Adrenal gland (tissue), 12 donors: ENCODE results near the gene P2RY2. TPM values are rescaled to one million over a fixed set of nuclear protein-coding genes. Genes with fewer than 3 reads are reported as not detected.

Source experiments
- DNase-seq, 7 donors: peaks; one replicate each; pipeline ENCODE4 v3.0.0-alpha.2; 2019 to 2020
- H3K27ac ChIP-seq, 5 donors: fragments of 200-600 bp; sonication (generic) in 4 of 5; 1 replicate in 3 of 5; 2 replicates in 2 of 5; pipeline versions ENCODE4 v1.5.1 to v1.8.0; 2016 to 2020; ENCODE audit warnings: mild to moderate bottlenecking in 1 of 5
- H3K27me3 ChIP-seq: fragments of 200-600 bp; 2 replicates; pipeline ENCODE4 v1.8.0; 2021
- H3K36me3 ChIP-seq, 2 donors: fragments of 200-600 bp; replicated peaks in 1 of 2; 1 replicate in 1 of 2; 2 replicates in 1 of 2; pipeline versions ENCODE4 v1.5.1 to v1.8.0; 2018 to 2022
- H3K4me1 ChIP-seq, 2 donors: fragments of 200-600 bp; replicated peaks in 1 of 2; 1 replicate in 1 of 2; 2 replicates in 1 of 2; pipeline versions ENCODE4 v1.5.1 to v1.8.0; 2018 to 2021
- H3K4me3 ChIP-seq, 4 donors: fragments of 200-600 bp; sonication (generic) in 3 of 4; one replicate each; pipeline ENCODE4 v1.5.1; 2016 to 2018
- H3K9me3 ChIP-seq, 3 donors: fragments of 200-600 bp; sonication (generic) in 1 of 3; replicated peaks in 1 of 3; 1 replicate in 2 of 3; 2 replicates in 1 of 3; pipeline versions ENCODE4 v1.5.1 to v1.8.0; 2016 to 2021
- POLR2A ChIP-seq, 2 donors: fragments of 450-650 bp; IDR thresholded peaks; one replicate each; pipeline ENCODE4 v1.6.1; 2017; ENCODE audit warnings: antibody characterized with exemption in 2 of 2, mild to moderate bottlenecking in 2 of 2, moderate library complexity in 1 of 2
- WGBS, 4 donors: extraction: QIAGEN DNeasy Blood & Tissue Kit in 2 of 4; methylation state at CpG; one replicate each; pipeline versions ENCODE4 v1.1.5 to v1.1.7; 2013 to 2017; 5-methylcytosine and 5-hydroxymethylcytosine counted together
- intact Hi-C, 2 donors: fragments of 100-400 bp; cut with DNase I; formaldehyde crosslinking; loops; one replicate each; pipeline versions ENCODE4 v1.14.1 to v1.15.0; 2022 to 2023
- polyA plus RNA-seq, 3 donors: library from polyadenylated mRNA; stranded (reverse); fragments of 200-250 nt in 2 of 3; fragments of 350-450 nt in 1 of 3; fragmentation: Illumina TruSeq in 1 of 3; extraction: RNeasy Lipid Tissue Mini Kit (QIAGEN cat#74804) in 1 of 3; gene quantifications; one replicate each; pipeline ENCODE4 v1.2.3, GENCODE V29; 2013 to 2014
- total RNA-seq, 9 donors: library from RNA; depleted of rRNA in 4 of 9; stranded (reverse); fragments of >200 nt in 4 of 9; fragments of 120-200 nt in 1 of 9; fragmentation: NEBNext Ultra II Directional in 1 of 9; extraction: Animal tissue kit (Norgen Biotek cat#: 25700) in 1 of 9; gene quantifications; one replicate each; pipeline versions ENCODE4 v1.1.0 to v1.2.4, GENCODE V29; 2013 to 2023
- TF ChIP-seq, protein P1 (sequence below), 6 experiments: fragments of 450-650 bp in 4 of 6; fragments of 200-600 bp in 2 of 6; sonication (generic) in 1 of 6; IDR thresholded peaks; 1 replicate in 5 of 6; 2 replicates in 1 of 6; pipeline versions ENCODE4 v1.5.1 to v1.8.0; 2016 to 2021; ENCODE audit warnings: antibody characterized with exemption in 6 of 6, mild to moderate bottlenecking in 2 of 6, moderate library complexity in 1 of 6
- donor health status: healthy with polysubstance abuse.
- donor health status: Bipolar disorder and iron deficiency.
- donor health status: DM: yes; HTN: yes; CAD: no.
- donor health status: DM: no; HTN: no; CAD: no.
- donor health status: DM: no; HTN: no; CAD: no.
- donor health status: DM: yes; HTN: yes; CAD: no.

Gene P2RY2
- total and polyA plus RNA-seq, 12 donors, result 1.3 to 51.6 (median 7.6) TPM

GRCh38 chr11:73217810-73218105 lies 323 bp upstream of the P2RY2 start:
- TF ChIP-seq POLR2A (IDR thresholded peaks at IDR 0.05), result no peak
- TF ChIP-seq, protein P1, sequence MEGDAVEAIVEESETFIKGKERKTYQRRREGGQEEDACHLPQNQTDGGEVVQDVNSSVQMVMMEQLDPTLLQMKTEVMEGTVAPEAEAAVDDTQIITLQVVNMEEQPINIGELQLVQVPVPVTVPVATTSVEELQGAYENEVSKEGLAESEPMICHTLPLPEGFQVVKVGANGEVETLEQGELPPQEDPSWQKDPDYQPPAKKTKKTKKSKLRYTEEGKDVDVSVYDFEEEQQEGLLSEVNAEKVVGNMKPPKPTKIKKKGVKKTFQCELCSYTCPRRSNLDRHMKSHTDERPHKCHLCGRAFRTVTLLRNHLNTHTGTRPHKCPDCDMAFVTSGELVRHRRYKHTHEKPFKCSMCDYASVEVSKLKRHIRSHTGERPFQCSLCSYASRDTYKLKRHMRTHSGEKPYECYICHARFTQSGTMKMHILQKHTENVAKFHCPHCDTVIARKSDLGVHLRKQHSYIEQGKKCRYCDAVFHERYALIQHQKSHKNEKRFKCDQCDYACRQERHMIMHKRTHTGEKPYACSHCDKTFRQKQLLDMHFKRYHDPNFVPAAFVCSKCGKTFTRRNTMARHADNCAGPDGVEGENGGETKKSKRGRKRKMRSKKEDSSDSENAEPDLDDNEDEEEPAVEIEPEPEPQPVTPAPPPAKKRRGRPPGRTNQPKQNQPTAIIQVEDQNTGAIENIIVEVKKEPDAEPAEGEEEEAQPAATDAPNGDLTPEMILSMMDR (IDR thresholded peaks at IDR 0.05), result no peak
- peaks cover 12 to 30% of the 10 kb centered on the region in 2 donors for H3K4me1 ChIP-seq
- H3K4me3 ChIP-seq, result peak overlapping the region in 2 of 4 donors; percentile 38 to 62
- no peaks in the 10 kb centered on the region for H3K9me3 ChIP-seq
- no peaks in the 10 kb centered on the region for H3K27me3 ChIP-seq
- no peaks in the 10 kb centered on the region for H3K36me3 ChIP-seq
- 34 to 53% (median 47%) methylated on average over 3 to 14 of the region's 14 CpGs for WGBS, 4 donors
- DNase-seq, result no peak
- peak overlapping the region in 3 of 5 donors; percentile 56 to 72 (median 57) for H3K27ac ChIP-seq
- intact Hi-C loops, result no loop called here

GRCh38 chr11:73218830-73219215 lies 742 bp downstream of the P2RY2 start:
- peak overlapping the region in 2 of 4 donors; percentile 38 to 62 for H3K4me3 ChIP-seq

GRCh38 chr11:73219396-73220285 lies 1.6 kb downstream of the P2RY2 start:
- Histone ChIP-seq H3K27me3 (no peaks in the 10 kb centered on the region), H3K4me3 (no peak overlapping the region), H3K4me1 (peaks cover 12 to 24% of the 10 kb centered on the region in 2 donors), H3K36me3 (no peaks in the 10 kb centered on the region), H3K9me3 (no peaks in the 10 kb centered on the region), H3K27ac (no peak overlapping the region)
- TF ChIP-seq, protein P1 (IDR thresholded peaks at IDR 0.05), result no peak
- TF ChIP-seq POLR2A (IDR thresholded peaks at IDR 0.05), result no peak
- intact Hi-C loops, result no loop called here
- WGBS, 4 donors, result 91 to 92% (median 92%) methylated on average over 4 to 6 of the region's 6 CpGs
- no peak for DNase-seq

More at GRCh38 chr11:73218830-73219215, 742 bp downstream of the P2RY2 start:
- no peak for TF ChIP-seq POLR2A (IDR thresholded peaks at IDR 0.05)
- no peaks in the 10 kb centered on the region for H3K9me3 ChIP-seq
- peaks cover 12 to 24% of the 10 kb centered on the region in 2 donors for H3K4me1 ChIP-seq
- WGBS, 4 donors, result 50 to 81% (median 65%) methylated on average over 7 to 9 of the region's 9 CpGs
- no peaks in the 10 kb centered on the region for H3K27me3 ChIP-seq
- peak overlapping the region in 1 of 5 donors; percentile 72 for H3K27ac ChIP-seq
- no peak for DNase-seq
- intact Hi-C loops, result no loop called here
- H3K36me3 ChIP-seq, result no peaks in the 10 kb centered on the region

- Histone ChIP-seq H3K27me3 (no peaks in the 10 kb centered on the region), H3K36me3 (no peaks in the 10 kb centered on the region), H3K4me3 (no peak overlapping the region), H3K4me1 (peaks cover 12 to 24% of the 10 kb centered on the region in 2 donors), H3K9me3 (no peaks in the 10 kb centered on the region), H3K27ac (no peak overlapping the region)
- DNase-seq, result no peak
- intact Hi-C loops, result no loop called here
- WGBS, 4 donors, result 82 to 95% (median 88%) methylated on average over 4 of the region's 4 CpGs
- no peak for TF ChIP-seq POLR2A (IDR thresholded peaks at IDR 0.05)
- TF ChIP-seq, protein P1 (IDR thresholded peaks at IDR 0.05), result no peak
Observed at GRCh38 chr11:73221451-73221850, 3.4 kb downstream of the P2RY2 start.
